DMS114 treated with DMSO at 0.1 percent for 48 hours (cell line): ENCODE data around the gene ZNFX1.
"Not testable (repeated sequence)": the region's sequence is repeated elsewhere in the genome, so short reads cannot be mapped to it uniquely, and the experiment has no call there.

Experiments used
- DNase-seq: peaks from one replicate; lab custom pipeline; 2025; ENCODE audit not compliant: unreplicated experiment; lab: John Stamatoyannopoulos, UW

ZNFX1 gene

DNA sequence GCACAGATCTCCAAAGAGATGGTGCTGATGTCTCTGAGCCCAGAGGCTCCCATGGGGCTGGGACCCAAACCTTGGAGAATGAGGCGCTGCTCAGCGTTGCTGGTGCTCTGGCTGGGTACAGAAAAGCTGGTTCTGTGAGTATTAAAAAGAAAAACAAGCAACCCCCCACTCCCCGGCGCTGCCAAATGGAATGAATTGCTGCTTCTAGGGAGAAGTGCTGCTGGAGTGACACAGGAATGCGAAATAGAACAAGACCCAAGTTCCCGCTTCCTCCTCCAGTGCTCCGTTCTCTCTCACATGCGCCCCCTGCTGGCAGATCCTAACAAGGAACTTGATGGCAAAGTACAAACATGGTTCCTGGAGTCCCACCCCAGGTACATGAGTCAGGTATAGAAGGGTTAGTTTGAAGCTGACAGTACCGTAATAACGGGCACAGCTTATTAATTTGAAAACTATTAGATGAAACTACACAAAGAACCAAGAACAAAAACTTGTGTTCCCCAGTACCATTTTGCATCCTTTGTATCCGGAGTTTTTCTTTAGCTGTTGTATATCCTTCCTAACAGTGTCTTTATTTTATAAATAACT is 60.8 kb downstream of the ZNFX1 start:
- peak; percentile 94 for DNase-seq

DNA sequence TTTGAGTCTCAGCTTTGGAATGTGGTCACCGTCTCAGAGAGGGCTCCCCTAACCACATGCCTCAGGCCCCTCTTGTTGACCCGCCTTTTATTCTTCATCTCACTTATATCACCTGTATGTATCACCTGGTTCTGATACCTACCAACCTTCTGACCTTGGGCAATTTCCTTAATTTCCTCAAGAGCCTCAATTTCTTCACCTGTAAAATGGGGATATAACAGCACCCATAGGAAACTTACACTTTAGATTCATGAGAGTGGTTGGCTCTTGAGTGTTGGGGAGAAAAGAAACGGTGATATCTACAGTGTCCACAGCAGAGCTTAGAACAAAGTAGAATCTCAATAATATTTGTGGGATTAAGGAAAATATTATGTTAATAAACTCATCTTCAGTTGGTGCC is 62.6 kb downstream of the ZNFX1 start:
- DNase-seq = no peak

DNA sequence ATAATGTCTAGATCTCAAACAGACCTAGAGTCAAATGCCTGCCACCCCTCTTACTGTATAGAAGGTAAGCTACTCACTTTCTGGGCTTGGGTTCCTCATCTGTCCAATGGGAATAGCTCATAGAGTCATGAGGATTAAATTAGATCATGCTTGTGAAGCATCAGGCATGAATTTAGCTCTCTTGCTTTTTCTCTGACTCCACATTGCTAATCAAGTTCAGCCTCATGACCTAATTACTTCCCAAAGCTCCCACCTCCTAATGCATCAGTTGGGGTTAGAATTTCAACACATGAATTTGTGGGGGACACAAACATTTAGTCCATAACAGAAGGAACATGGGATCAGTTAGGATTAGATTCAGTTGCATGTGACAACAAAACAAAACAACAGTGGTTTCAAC is 63.3 kb downstream of the ZNFX1 start:
- no peak for DNase-seq

DNA sequence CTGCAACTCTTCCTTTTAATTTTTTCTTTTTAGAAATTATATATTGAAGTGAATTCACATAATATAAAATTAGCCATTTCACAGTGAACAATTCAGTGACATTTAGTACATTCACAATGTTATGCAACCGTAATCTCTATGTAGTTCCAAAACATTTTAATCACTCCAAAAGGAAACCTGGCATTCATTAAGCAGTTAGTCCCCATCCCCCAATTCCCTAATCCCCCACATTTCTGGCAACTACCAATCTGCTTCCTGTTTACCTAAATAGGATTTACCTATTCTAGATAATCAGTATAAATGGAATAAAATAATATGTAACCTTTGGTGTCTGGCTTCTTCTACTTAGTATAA is 67.1 kb downstream of the ZNFX1 start:
- no peak for DNase-seq

DNA sequence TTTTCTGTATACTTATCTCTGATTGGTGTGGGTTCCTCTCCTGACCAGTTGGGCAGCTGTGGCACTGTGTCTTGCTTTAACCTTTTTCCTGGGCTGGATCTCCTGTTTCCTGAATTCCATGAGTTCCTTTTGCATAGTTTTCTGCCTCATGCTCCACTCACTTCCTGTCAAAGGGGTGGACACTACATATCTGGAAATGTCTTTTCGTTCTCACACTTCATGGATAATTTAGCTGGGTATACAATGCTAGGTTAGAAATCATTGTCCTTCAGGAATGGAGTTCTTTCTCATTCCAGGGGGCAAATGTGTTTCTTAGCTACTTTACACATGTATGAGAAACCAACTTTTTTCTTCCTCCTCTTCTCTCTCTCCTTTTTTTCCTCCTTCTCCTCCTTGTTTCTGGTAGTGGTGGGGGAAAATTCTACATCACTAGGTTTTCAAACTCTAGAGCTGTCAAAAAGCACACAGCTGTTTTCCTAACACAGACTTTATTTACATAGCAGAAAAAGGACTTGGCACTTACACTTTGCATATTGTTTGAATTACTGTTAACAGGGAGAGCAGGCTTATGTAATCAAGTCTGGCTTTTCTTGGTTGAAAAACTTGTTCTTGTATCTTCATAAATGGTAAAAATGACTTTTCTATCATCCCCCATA is 67.6 kb downstream of the ZNFX1 start:
- no peak for DNase-seq

DNA sequence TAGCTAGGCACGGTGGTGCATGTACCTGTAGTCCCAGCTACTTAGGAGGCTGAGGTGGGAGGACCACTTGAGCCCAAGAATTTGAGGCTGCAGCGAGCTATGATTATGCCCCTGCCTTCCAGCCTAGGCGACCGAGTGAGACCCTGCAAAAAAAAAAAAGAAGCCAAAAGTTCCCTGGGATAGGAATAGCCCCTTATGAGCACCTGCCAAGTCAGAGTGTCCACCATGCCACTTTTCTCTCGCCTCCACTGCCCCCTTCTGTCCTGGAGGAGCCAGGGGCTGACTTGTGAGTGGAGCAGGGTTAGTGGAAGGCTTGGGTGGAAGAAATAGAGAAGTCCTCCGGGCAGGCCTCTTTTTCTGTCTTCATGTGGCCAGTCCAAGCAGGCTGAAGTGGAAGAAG is 70.8 kb downstream of the ZNFX1 start:
- no peak for DNase-seq

DNA sequence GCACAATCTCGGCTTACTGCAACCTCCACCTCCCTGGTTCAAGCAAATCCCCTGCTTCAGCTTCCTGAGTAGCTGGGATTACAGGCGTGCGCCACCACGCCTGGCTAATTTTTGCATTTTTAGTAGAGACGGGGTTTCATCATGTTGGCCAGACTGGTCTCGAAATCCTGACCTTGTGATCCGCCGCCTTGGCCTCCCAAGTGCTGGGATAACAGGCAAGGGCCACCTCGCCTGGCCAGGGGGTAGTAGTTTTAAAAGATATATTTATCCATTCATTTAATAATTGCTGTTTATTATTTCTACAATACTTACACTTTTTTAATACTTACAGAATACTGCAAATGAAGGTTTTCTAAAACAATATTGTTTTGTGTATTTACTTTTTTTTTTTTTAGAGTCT is 74.1 kb downstream of the ZNFX1 start:
- DNase-seq = no peak

DNA sequence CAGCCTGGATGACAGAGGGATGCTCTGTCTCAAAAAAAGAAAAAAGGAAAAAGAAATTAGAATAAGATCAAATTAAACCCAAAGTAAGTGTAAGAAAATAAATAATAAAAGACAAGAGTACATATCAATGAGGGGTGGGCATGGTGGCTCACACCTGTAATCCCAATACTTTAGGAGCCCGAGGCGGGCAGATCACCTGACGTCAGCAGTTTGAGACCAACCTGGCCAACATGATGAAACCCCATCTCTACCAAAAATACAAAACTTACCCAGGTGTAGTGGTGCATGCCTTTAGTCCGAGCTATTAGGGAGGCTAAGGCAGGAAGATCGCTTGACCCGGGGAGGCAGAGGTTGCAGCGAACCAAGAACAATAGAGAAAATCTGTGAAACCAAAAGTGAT is 74.8 kb downstream of the ZNFX1 start:
- no peak for DNase-seq

DNA sequence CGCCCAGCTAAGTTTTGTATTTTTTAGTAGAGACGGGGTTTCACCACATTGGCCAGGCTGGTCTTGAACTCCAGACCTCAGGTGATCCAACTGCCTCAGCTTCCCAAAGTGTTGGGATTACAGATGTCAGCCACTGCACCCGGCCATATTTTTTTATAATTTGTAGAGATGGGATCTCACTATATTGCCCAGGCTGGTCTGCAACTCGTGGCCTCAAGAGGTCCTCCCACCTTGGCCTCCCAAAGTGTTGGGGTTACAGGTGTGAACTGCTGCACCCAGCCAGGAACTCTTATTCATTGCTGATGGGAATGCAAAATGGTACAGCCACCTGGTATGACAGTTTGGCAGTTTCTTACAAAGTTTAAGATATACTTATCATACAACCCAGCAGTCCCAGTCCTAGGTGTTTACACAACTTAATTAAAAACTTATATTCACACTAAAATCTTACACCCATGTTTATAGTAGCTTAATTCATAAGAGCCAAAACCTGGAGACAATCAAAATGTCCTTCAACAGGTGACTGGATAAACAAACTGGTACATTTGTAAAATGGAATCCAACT is 78.0 kb downstream of the ZNFX1 start:
- DNase-seq = no peak

DNA sequence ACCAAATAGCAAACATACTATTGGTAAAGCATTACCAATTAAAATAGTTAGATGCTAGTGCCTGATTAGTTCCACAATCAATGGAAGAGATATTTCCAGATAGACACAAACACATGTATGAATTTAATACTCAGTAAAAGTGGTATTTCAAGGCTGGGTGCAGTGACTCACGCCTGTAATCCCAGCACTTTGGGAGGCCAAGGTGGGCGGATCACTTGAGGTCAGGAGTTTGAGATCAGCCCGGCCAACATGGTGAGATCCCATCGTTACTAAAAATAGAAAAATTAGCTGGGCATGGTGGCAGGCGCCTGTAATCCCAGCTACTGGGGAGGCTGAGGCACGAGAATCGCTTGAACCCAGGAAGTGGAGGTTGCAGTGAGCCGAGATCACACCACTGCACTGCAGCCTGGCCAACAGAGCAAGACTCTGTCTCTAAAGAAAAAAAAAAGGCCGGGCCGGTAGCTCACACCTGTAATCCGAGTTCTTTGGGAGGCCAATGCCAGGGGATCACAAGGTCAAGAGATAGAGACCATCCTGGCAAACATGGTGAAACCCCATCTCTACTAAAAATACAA is 84.8 kb downstream of the ZNFX1 start:
- DNase-seq = not testable (repeated sequence)
